Bronchial epithelial cell (primary cell): Measurements from ENCODE around the gene CPPED1. TPM values are rescaled to one million over a fixed set of nuclear protein-coding genes. Genes with fewer than 3 reads are reported as not detected.

Experiments used
- DNase-seq: peaks from one replicate; pipeline ENCODE4 v3.0.0-alpha.2; 2010; ENCODE audit warnings: low read depth
- FAIRE-seq: peaks from 2 replicates; lab custom pipeline; 2011; peaks lifted over from hg19 to GRCh38; lab: Jason Lieb, UNC
- H3K27me3 ChIP-seq: 2 replicates; pipeline ENCODE4 v1.5.1; 2011; ENCODE audit warnings: low read length; ENCODE audit not compliant: control insufficient read depth, insufficient read depth
- H3K36me3 ChIP-seq: 2 replicates; pipeline ENCODE4 v1.5.1; 2011; ENCODE audit warnings: low read length; ENCODE audit not compliant: control insufficient read depth, insufficient read depth
- H3K4me3 ChIP-seq: 2 replicates; pipeline ENCODE4 v1.5.1; 2011; ENCODE audit warnings: mild to moderate bottlenecking, low read depth, low read length, control low read depth
- total RNA-seq: library from RNA; depleted of rRNA; stranded (reverse); fragments of >200 nt; gene quantifications from 2 replicates; pipeline ENCODE4 v1.2.1, GENCODE V29; 2014
- TF ChIP-seq, protein P1 (sequence below): IDR thresholded peaks from 2 replicates; pipeline ENCODE4 v1.5.1; 2011; ENCODE audit warnings: mild to moderate bottlenecking, moderate library complexity, low read length, control low read depth, inconsistent platforms; ENCODE audit not compliant: insufficient read depth, severe bottlenecking

Gene CPPED1, protein sequence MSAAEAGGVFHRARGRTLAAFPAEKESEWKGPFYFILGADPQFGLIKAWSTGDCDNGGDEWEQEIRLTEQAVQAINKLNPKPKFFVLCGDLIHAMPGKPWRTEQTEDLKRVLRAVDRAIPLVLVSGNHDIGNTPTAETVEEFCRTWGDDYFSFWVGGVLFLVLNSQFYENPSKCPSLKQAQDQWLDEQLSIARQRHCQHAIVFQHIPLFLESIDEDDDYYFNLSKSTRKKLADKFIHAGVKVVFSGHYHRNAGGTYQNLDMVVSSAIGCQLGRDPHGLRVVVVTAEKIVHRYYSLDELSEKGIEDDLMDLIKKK
- 5.8 and 8.8 TPM in 2 replicates for total RNA-seq

DNA sequence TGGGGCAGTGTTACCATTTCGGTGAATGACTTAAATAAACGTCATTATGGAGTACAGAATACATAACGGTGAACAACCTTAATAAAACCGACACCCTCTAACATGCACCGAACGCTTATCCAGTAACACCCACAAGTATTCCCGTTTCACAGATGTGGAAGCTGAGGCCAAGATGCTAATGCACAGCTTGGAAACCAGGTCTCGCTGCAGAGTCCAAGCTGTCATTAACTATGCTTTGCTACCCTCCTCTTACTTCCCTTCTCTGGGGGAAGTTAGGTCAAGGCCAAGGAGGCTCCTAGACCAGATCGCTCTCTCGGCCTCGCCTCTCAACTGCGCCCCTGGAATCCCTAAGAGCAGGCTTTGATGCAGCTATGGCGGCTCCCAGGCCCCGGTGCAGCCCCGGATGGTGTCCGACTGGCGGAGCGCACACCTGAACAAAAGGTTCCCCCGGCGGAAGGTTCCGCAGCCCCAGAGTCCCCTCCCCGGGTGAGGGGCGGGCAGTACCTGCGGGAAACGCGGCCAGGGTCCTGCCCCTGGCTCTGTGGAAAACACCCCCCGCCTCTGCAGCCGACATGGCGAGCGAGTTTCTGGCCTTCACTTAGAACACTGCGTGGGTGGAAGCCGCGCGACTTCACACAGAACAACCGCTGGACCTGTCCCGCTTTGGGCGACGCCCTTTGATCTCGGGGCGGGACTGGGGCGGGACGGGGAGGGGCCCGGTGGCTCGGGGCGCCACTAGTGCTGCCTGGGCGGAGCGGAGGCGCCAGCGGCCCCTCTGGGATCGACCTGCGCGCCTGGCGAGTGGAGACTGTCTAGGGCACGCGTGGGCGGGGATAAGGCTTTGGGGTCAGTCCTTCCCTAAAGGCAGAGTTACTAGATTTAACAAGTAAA, at the start of gene CPPED1:
CPPED1 (minus strand) TSS at position 685 of the 891 bp plus-strand sequence; CDS start at position 574, 111 bp downstream.
- DNase-seq (peak; percentile 16), FAIRE-seq (no peak)
- TF ChIP-seq, protein P1, sequence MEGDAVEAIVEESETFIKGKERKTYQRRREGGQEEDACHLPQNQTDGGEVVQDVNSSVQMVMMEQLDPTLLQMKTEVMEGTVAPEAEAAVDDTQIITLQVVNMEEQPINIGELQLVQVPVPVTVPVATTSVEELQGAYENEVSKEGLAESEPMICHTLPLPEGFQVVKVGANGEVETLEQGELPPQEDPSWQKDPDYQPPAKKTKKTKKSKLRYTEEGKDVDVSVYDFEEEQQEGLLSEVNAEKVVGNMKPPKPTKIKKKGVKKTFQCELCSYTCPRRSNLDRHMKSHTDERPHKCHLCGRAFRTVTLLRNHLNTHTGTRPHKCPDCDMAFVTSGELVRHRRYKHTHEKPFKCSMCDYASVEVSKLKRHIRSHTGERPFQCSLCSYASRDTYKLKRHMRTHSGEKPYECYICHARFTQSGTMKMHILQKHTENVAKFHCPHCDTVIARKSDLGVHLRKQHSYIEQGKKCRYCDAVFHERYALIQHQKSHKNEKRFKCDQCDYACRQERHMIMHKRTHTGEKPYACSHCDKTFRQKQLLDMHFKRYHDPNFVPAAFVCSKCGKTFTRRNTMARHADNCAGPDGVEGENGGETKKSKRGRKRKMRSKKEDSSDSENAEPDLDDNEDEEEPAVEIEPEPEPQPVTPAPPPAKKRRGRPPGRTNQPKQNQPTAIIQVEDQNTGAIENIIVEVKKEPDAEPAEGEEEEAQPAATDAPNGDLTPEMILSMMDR: no peak

DNA sequence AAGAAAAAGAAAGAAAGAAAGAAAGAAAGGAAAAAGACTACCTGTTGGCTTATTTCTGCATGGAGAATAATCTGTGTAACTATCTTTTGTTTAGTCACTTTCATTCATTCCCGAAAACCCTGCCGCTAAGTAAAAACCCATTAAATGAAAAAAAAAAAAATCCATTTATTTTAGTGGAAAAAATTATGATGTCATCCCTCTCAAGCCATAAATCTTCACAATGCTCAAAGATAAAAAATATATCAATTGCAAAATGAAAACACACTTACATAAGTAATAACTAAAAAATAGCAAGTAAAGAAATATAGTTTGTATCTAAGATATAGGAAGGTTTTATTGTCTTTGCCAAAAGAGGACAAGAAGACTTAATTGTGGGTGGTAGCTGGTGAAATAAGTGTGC, 46.5 kb upstream of the CPPED1 start:
- Histone ChIP-seq H3K36me3 (no peaks in the 10 kb centered on the region), H3K4me3 (no peak overlapping the region), H3K27me3 (no peaks in the 10 kb centered on the region)
- TF ChIP-seq, protein P1: no peak
- FAIRE-seq (no peak), DNase-seq (no peak)

More for the DNA sequence above, at the start of gene CPPED1:
- Histone ChIP-seq H3K36me3 (no peaks in the 10 kb centered on the region), H3K4me3 (peak within 1 kb of the TSS; percentile 39), H3K27me3 (no peaks in the 10 kb centered on the region)

DNA sequence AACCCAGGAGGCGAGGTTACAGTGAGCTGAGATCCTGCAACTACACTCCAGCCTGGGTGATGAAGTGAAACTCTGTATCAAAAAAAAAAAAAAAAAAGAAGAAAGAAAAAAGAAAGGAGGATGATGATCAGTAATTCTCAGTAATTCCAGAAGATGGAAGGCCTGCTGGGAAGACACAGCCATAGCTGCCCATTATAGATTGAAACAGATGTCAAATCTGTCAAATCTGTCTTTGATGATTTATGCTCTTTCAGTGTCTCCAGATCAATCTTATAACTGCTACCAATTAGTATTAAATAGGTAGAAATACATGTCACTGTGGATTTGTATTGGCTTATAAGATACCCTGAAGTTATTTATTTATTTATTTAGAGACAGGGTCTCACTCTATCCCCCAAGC, 42.9 kb upstream of the CPPED1 start:
- Histone ChIP-seq H3K36me3 (no peaks in the 10 kb centered on the region), H3K4me3 (no peak overlapping the region), H3K27me3 (no peaks in the 10 kb centered on the region)
- TF ChIP-seq, protein P1: no peak
- FAIRE-seq (no peak), DNase-seq (no peak)

DNA sequence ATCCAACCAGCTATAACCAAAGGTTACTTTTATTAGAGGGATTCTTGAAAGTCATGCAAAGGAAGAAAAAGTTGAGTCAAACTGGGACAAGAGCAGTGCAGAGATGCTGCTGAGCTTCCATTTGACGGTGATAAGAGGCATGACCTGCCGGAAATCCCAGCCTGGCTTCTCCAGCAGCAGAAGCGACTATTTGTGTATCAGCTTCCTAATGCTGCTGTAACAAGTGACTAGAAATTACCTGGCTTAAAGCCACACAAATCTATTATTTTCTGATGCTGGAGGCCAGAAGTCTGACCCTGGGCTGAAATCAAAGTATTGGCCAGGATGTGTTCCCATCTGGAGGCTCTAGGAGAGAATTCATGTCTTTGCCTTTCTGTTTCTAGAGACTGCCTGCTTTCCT, 41.6 kb upstream of the CPPED1 start:
- DNase-seq (no peak), FAIRE-seq (no peak)

DNA sequence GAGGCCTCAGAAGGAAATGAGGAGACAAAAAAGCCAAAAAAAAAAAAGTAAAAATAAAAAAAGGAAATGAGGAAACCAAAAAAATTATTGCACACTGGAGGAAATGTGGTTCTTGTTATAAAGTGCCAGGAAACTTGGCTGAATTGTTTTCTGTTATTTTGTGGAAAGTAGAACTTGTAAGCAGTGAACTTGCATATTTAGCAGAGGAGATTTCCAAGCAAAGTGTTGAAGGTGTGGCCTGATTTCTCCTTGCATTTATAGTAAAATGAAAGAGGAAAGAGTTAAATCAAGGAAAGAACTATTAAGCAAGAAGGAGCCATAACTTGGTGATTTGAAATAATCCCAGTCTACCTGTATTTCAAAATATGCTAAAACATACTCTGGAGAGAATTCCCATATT, 34.1 kb upstream of the CPPED1 start:
- TF ChIP-seq, protein P1: no peak
- FAIRE-seq (no peak), DNase-seq (no peak)
- no peak overlapping the region for H3K4me3 ChIP-seq
- no peaks in the 10 kb centered on the region for H3K27me3 ChIP-seq
- H3K36me3 ChIP-seq: no peaks in the 10 kb centered on the region

More for the DNA sequence above, 41.6 kb upstream of the CPPED1 start:
- Histone ChIP-seq H3K36me3 (no peaks in the 10 kb centered on the region), H3K4me3 (no peak overlapping the region), H3K27me3 (no peaks in the 10 kb centered on the region)
- TF ChIP-seq, protein P1: no peak
